HG03103 (cell line): ENCODE data around the gene OR2L2.
"Not testable (repeated sequence)": the region's sequence is repeated elsewhere in the genome, so short reads cannot be mapped to it uniquely, and the experiment has no call there.

Experiments
- ATAC-seq: cut with Tn5 transposase; IDR thresholded peaks from one replicate; pipeline ENCODE4 v1.9.1; 2021; ENCODE audit warnings: low read depth; ENCODE audit not compliant: unreplicated experiment

OR2L2 gene, protein sequence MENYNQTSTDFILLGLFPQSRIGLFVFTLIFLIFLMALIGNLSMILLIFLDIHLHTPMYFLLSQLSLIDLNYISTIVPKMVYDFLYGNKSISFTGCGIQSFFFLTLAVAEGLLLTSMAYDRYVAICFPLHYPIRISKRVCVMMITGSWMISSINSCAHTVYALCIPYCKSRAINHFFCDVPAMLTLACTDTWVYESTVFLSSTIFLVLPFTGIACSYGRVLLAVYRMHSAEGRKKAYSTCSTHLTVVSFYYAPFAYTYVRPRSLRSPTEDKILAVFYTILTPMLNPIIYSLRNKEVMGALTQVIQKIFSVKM

DNA sequence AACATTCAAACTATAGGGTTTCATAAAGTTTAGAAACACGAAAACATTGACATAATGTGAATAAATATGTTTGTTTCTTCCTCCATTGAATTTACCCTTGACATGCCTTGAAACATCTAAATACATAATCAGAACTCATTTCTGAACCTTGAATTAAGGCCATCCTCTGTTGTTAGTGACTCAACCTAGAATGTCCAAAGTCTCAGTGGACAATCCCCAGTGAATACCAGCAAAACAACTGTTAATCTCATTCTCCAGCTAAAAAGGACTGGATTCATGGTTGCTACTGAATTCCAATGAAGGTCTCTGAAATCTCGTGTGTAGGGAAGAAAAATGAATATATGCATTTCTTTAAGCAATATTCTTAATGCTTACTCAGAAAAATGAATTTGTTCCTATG is at the start of gene OR2L2:
TSS of gene OR2L2 (plus strand) at position 301 of the 400 bp plus-strand sequence. CDS start 8,198 bp downstream, outside the sequence.
- ATAC-seq = no peak

GRCh38 chr1:247992986-247993385 is 36.9 kb upstream of the OR2L2 start:
- no peak for ATAC-seq

GRCh38 chr1:247998811-247999210 is 31.1 kb upstream of the OR2L2 start:
- no peak for ATAC-seq

DNA sequence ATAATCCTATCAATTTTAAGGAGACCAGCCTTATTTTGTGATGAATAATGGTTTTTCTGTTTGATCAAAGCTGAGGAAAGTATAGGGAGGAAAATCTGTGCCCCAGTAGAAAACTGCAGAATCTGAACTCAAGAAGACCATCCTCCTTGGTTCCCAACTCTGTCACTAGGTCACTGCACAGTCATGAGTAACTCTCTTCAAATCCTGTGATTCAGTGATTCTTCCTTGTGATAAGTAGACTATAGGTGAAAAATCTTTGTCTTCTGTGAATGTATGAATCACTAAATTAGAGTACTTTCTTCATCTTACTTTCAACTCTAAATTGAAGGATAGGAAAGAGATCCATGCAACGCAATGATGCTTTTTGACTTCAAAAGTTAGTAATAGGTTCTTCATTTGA is 29.7 kb upstream of the OR2L2 start:
- no peak for ATAC-seq

DNA sequence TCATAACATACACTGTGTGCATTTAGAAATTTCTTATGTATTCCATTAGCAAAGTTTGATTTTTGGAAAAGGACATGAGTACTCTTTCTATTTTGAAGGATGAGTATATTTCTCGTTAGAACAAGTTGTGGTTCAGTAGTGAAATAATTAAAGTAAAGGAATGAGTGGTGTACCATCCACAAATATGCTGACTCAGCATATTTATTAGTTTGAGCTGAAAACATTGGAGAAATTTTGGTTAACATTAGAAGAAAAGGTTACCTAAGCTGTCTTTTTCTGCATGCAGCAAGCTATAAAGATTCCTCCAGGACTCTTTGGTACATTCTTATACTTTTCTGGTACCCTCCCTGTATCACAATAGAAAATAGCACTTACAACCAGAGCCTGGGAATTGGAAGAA is 22.1 kb upstream of the OR2L2 start:
- ATAC-seq = no peak

- no peak for ATAC-seq
Measured at GRCh38 chr1:248009681-248010080, 20.2 kb upstream of the OR2L2 start.

- ATAC-seq = no peak
Measured at GRCh38 chr1:248013229-248013710, 16.6 kb upstream of the OR2L2 start, which contains the start of gene OR2L5. OR2L5 (plus strand) TSS chr1:248013660; CDS start chr1:248021948, 8,288 bp downstream.

GRCh38 chr1:248015803-248016202 is 14.1 kb upstream of the OR2L2 start:
- no peak for ATAC-seq

- ATAC-seq = no peak
Measured at GRCh38 chr1:248045209-248045608, 15.3 kb downstream of the OR2L2 start.

DNA sequence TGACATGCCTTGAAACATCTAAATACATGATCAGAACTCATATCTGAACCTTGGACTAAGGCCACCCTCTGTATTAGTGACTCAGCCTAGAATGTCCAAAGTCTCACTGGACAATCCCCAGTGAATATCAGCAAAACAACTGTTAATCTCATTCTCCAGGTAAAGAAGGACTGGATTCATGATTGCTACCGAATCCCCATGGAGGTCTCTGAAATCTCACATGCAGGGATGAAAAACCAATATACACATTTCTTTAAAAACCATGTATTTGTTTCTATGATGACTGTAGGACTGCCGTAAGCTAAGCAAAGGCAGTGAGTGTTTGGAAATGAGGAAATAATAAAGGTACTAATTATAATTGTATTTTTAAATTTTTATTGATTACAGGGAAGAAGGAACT is 16.7 kb downstream of the OR2L2 start, which contains the start of gene OR2L3:
TSS of gene OR2L3 (plus strand) at position 301 of the 400 bp plus-strand sequence. CDS start 13,846 bp downstream, outside the sequence.
- ATAC-seq = no peak

DNA sequence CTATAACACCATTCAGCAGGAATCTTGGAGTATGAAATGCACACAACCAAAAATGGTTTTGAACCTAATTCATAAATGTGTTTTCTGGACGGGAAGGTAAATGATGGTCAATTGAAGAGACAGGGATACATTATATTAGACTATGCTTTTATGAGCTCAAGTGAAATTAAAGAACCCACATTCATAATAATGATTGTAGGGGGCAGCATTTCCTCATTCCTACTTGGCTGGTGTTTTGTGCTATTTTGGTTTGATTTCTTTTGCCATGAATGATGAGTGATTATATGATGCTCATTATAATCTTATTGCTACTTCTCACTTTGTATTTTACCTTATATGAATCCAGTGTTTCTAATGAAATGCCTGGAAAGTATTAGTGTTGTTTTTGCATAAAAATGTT is 17.1 kb downstream of the OR2L2 start:
- no peak for ATAC-seq

GRCh38 chr1:248054671-248055070 is 24.8 kb downstream of the OR2L2 start:
- ATAC-seq = no peak

GRCh38 chr1:248055261-248055660 is 25.4 kb downstream of the OR2L2 start:
- ATAC-seq = no peak

- no peak for ATAC-seq
Measured at GRCh38 chr1:248065071-248065470, 35.2 kb downstream of the OR2L2 start.

GRCh38 chr1:248065604-248066003 is 35.7 kb downstream of the OR2L2 start:
- ATAC-seq = no peak

DNA sequence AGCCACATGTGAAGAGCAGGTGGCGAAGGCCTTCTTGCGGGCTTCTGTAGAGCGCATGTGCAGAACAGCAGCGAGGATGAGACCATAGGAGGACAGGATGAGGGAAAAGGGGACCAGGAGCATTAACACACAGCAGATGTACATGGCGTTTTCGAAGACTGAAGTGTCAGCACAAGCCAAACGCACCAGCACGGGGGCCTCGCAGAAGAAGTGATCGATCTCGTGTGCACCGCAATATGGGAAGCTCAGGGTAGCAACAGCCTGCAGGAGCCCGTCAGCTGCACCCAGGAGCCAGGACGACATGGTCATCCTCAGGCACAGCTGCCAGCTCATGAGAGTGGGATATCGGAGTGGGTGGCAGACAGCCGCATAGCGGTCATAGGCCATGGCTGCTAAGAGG is 54.0 kb downstream of the OR2L2 start:
- ATAC-seq = not testable (repeated sequence)
